ENCODE results near the gene RNGTT. TPM values are rescaled to one million over a fixed set of nuclear protein-coding genes. Genes with fewer than 3 reads are reported as not detected.
"Not testable (repeated sequence)": the region's sequence is repeated elsewhere in the genome, so short reads cannot be mapped to it uniquely, and the experiment has no call there.

RNGTT gene
- total RNA-seq, 2 experiments from 2014 or later: 11.6 to 12.4 TPM

- no peak overlapping the region for H3K4me3 ChIP-seq (ENCODE audit: low read length)
- no peaks in the 10 kb centered on the region for H3K36me3 ChIP-seq (ENCODE audit: insufficient read depth, low read length)
- ChIA-PET CTCF (interaction anchor here (0.6 to 2.8 kb wide), 5 partner anchors 95 to 389 kb away, joined by 3 to 16 read pairs (median 9); no protein-coding TSS in a partner anchor), POLR2A (interaction anchor here (0.6 to 2.9 kb wide), 3 partner anchors 98 to 260 kb away, joined by 3 to 71 read pairs (median 3); partner anchors contain the start of gene PNRC1)
- DNase-seq: peak in 2 of 14 experiments; percentile 22 to 23
- H3K27ac Mint-ChIP-seq: no peak overlapping the region
- no peak overlapping the region for H3K4me3 Mint-ChIP-seq
- no peaks in the 10 kb centered on the region for H3K36me3 Mint-ChIP-seq (ENCODE audit: low read depth)
- no peaks in the 10 kb centered on the region for H3K4me1 Mint-ChIP-seq (ENCODE audit: low read depth)
- no peaks in the 10 kb centered on the region for H3K9me3 Mint-ChIP-seq
- intact Hi-C loops (cut with DNase I, micrococcal nuclease): loop anchor here (2.0 to 10.0 kb wide), 3 partner anchors 94 to 387 kb away; partner anchors contain the start of gene PM20D2 (in 1 of the 2)
- H3K27me3 ChIP-seq (ENCODE audit: control insufficient read depth in 1 of 2, insufficient read depth in 2 of 2, low read length in 2 of 2): no peaks in the 10 kb centered on the region
- no peak for TF ChIP-seq CTCF (IDR thresholded peaks at IDR 0.05)
- H3K27ac ChIP-seq (ENCODE audit: low read depth in 1 of 2, low read length in 2 of 2): no peak overlapping the region
- no peaks in the 10 kb centered on the region for H3K9me3 ChIP-seq (ENCODE audit: control insufficient read depth in 1 of 2, insufficient read depth in 1 of 2, low read length in 2 of 2)
- ATAC-seq (ENCODE audit: poor library complexity): no peak
- no peaks in the 10 kb centered on the region for H3K4me1 ChIP-seq (ENCODE audit: insufficient read depth, low read length)
- no peaks in the 10 kb centered on the region for H3K27me3 Mint-ChIP-seq
These were observed 20.1 kb upstream of the RNGTT start for GRCh38 chr6:88983532-88983931.

GRCh38 chr6:88983129-88983528, 19.7 kb upstream of the RNGTT start:
- not testable (repeated sequence) for ATAC-seq (ENCODE audit: poor library complexity); H3K4me1 ChIP-seq (ENCODE audit: insufficient read depth, low read length); H3K27ac Mint-ChIP-seq; H3K36me3 ChIP-seq (ENCODE audit: insufficient read depth, low read length); H3K27me3 ChIP-seq (ENCODE audit: control insufficient read depth in 1 of 2, insufficient read depth in 2 of 2, low read length in 2 of 2); H3K36me3 Mint-ChIP-seq (ENCODE audit: low read depth); H3K27me3 Mint-ChIP-seq; H3K9me3 ChIP-seq (ENCODE audit: control insufficient read depth in 1 of 2, insufficient read depth in 1 of 2, low read length in 2 of 2); H3K4me3 Mint-ChIP-seq; H3K27ac ChIP-seq (ENCODE audit: low read depth in 1 of 2, low read length in 2 of 2); H3K9me3 Mint-ChIP-seq; H3K4me3 ChIP-seq (ENCODE audit: low read length); DNase-seq; H3K4me1 Mint-ChIP-seq (ENCODE audit: low read depth)
- ChIA-PET CTCF (interaction anchor here (0.6 to 2.8 kb wide), 14 partner anchors 10 to 393 kb away, joined by 3 to 16 read pairs (median 4); partner anchors contain the start of gene RNGTT), POLR2A (interaction anchor here (0.6 to 2.9 kb wide), 7 partner anchors 20 to 428 kb away, joined by 3 to 71 read pairs (median 8); partner anchors contain the start of genes PM20D2, PNRC1 and RNGTT)
- intact Hi-C loops (cut with DNase I, micrococcal nuclease): loop anchor here (2.0 to 10.0 kb wide), 3 partner anchors 94 to 388 kb away; partner anchors contain the start of gene PM20D2 (in 1 of the 2)

- Mint-ChIP-seq H3K27me3 (no peaks in the 10 kb centered on the region), H3K4me3 (no peak overlapping the region), H3K36me3 (ENCODE audit: low read depth) (no peaks in the 10 kb centered on the region), H3K4me1 (ENCODE audit: low read depth) (no peaks in the 10 kb centered on the region), H3K27ac (no peak overlapping the region), H3K9me3 (no peaks in the 10 kb centered on the region)
- H3K4me3 ChIP-seq (ENCODE audit: low read length): no peak overlapping the region
- H3K27ac ChIP-seq (ENCODE audit: low read depth in 1 of 2, low read length in 2 of 2): no peak overlapping the region
- peak; percentile 82 for TF ChIP-seq CTCF (IDR thresholded peaks at IDR 0.05)
- H3K4me1 ChIP-seq (ENCODE audit: insufficient read depth, low read length): no peaks in the 10 kb centered on the region
- no peaks in the 10 kb centered on the region for H3K9me3 ChIP-seq (ENCODE audit: control insufficient read depth in 1 of 2, insufficient read depth in 1 of 2, low read length in 2 of 2)
- ChIA-PET CTCF (interaction anchor here (0.6 to 2.8 kb wide), 14 partner anchors 9 to 393 kb away, joined by 3 to 16 read pairs (median 4); partner anchors contain the start of gene RNGTT), POLR2A (interaction anchor here (0.7 to 2.9 kb wide), 7 partner anchors 19 to 429 kb away, joined by 3 to 71 read pairs (median 8); partner anchors contain the start of genes PM20D2, PNRC1 and RNGTT)
- no peaks in the 10 kb centered on the region for H3K36me3 ChIP-seq (ENCODE audit: insufficient read depth, low read length)
- H3K27me3 ChIP-seq (ENCODE audit: control insufficient read depth in 1 of 2, insufficient read depth in 2 of 2, low read length in 2 of 2): no peaks in the 10 kb centered on the region
- intact Hi-C loops (cut with DNase I, micrococcal nuclease): loop anchor here (1.0 to 10.0 kb wide), 7 partner anchors 95 to 628 kb away; partner anchors contain the start of gene PM20D2 (in 1 of the 2)
- peak; percentile 89 for ATAC-seq (ENCODE audit: poor library complexity)
- DNase-seq: peak in 4 of 14 experiments; percentile 24 to 79 (median 75)
These were observed 19.3 kb upstream of the RNGTT start for GRCh38 chr6:88982720-88983119.

All from CD4-positive, alpha-beta T cell (primary cell).